HG03108 (cell line): Measurements from ENCODE around the gene AGAP1.

Experiments
- ATAC-seq: cut with Tn5 transposase; IDR thresholded peaks from one replicate; pipeline ENCODE4 v1.9.1; 2021; ENCODE audit warnings: moderate library complexity; ENCODE audit not compliant: unreplicated experiment

Gene AGAP1

DNA sequence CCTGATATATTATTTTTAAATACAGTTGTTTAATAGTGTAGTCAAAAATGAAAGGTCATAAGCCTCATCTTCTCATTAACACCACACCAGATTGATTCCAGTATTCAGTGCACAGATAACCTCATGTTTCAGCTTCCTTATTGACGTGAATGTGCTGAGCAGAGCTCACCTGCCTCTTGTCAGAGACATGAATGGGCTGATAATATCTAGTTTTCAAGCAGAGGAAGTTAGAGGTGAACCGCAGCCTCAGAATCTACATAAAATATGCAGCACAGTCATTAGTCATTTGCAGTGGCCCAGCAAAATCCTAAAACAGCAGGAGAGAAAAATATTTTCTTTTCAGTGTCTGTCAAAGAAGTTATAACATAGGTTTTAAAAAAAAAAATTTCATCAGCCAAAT is 458.1 kb downstream of the AGAP1 start:
- no peak for ATAC-seq

DNA sequence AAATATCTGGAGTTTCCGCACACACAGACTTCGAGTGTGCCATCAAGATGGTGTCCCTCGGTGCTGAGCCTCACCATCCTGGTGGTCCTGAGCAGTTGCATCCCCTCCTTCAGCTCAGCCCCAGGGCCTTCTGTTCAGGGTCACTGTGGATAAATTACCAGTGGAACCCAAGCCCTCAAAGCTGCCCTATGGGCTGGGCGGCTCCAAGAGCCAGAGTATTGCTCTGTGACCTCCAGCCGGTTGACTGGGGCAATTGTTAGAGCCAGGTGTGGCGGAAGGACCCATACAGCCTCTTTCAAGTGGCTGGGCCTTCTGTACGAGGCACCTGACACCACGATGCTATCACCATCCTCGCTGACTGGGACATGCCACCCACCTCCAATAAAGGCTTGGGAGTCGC is 458.9 kb downstream of the AGAP1 start:
- ATAC-seq = no peak

DNA sequence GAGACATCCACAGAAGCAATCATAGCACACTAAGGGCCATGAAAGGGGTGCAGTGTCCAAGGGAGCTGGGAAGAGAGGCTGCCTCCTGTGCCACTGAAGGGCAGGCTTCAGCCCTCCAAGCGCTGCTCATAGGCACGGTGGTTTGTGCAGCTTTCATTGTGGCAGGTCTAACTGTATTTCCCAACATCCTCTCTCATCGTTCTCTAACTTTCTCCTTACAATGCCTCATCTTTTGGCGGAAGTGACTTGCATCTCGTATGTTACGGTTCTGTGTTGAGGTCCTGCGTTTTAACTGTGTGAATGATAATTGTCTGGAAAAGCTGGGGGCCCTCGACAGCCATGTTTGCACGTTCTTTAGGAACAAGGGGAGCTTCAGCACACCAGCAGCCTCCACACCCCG is 460.4 kb downstream of the AGAP1 start:
- no peak for ATAC-seq

DNA sequence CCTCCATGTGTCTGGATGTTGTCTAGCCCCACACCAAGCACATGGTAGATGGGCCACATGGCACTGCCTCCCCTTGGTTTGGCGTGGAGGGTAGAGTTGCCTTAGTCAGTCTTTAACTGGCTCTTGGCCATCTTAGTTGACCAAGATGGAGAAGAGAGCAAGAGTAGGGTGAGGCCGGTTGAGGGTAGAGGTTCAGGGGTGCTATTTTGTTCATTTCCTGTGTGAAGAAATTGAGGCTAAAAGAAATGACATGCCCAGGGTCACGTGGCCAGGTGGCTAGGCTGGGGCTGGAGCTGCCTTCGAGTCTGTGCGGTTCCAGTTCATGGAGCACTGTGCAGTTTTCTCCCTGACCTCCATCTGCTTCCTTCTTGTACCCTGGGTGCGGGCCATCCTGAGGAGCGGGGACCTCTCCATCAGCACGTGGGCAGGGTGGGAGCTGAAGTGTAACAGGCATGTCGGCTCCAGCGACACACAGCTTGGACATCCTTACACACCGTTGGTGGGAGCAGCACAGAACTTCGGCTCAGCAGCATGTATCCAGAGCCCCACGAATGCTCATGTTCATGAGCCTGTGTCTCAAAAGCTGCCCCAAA is 461.1 kb downstream of the AGAP1 start:
- ATAC-seq = no peak

DNA sequence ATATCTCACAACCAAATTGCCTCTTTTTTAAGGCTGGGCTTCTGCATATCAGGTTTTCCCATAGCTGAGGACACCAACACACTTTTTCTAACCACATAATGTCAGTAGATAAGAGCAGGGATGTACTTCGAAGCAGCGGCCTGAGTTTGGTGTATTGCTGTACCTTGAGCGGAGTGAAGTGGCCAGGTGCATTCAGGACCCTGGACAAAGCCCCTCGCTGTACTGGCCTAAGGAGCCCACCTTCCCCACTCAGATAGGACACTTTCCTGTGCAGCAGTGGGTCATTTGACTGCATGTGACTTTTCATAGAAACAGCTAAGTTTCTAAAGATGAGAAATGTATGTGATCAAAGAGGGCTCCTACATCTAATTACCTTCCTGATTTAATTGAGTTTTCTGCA is 461.8 kb downstream of the AGAP1 start:
- no peak for ATAC-seq

DNA sequence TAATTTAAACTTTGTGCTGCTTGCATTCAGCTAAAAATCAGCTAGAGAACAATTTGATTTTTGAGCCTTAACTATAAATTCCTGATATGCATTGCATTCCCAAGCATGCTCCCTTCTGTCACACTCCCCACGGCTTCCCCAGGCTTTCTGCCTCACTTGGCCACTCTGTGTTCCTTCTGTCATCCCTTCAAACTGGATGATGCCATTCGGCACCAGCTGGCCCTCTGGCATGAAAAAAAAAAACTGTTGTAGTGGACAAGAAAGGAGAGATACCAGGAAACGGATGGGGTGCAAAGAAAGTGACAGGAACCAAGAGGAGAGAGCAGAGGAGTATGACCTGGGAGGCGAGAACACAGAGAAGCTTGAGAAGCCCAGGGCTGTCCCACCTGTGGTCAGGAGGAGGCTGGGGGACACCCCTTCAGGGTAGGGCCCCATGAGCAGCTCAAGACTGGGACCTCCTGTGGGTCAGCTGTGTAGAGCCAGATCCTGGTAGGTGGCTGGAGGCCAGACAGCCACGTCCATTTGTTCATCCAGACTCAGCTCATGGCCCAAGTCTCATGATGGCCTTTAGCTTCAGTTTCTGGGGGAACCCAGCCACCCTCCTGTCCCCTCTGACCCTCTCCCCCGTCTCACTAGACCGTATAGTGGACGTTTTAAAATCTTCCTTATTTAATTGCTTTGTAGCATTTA is 462.6 kb downstream of the AGAP1 start:
- no peak for ATAC-seq

DNA sequence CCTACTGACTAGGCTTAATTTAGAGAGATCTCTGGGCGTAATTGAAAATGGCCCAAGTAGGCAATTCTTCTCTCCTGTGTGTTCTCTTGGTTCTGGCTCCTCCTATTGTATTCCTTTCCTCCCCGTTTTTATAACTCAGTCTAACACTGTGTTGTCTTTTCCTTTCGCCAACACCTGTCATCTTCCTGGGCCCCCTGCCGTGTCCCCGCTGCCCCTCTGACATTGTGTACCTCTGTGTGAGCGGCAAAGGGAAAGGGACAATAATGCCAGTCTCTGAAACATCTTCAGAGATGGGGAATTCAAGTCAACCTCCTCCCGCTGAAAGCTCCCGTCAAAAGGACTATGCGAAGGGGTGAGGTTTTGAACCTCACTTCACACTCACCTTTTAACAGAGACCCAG is 463.4 kb downstream of the AGAP1 start:
- ATAC-seq = no peak

DNA sequence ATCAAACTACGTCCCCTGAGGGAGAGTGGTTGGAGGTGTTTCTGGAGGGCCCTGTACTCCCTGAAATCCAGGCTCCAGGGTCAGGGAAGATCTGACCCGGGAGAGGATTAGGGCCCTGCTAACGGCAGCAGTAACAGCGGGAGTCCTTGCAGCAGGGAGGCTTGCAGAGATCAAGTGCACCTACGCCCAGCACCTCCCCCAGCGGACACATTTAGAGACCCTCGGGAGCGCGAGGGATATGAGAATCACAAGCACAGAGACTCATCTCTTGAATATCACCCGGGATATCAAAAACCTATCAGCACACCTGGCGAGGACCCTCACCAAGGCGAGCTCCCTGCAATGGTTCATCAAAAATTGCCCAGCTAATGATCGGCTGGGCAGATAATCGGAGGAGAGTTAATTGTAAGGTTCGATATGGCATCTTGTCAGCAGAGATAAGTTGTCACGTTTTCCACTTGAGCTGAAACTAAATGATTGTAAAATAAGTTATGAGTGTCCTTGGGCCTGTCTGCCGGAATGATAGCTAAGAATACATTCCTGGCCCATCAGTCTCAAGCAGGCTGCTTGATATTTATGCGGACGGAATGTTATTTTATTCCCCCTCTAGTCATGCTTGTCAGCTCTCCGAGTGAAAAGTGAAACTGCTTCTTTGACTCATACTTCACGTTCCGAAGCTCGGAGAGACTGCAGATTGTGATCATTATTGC is 464.5 kb downstream of the AGAP1 start:
- no peak for ATAC-seq

DNA sequence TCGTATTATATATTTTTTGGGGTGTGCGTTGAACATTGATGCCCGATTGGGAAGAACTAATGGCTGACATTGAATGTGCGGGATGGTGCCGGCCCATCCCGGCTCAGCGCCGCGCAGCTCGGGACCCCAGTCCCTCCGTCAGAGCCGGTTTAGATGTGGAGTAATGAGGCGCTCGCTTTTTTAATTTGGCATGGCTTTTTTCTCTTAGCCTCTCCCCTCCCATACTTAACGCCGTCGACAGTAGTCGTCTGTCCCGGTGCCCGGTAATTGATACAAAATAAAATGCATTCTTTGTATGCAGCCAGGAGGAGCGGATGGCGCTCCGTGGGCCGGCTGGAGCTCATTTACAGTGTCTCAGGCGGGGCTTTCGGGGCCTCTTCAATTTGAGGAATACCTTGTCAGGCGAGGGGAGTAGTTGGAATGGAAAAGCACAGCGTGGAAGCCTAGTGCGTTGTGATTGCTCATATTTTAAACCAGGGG is 465.1 kb downstream of the AGAP1 start:
- ATAC-seq = no peak

DNA sequence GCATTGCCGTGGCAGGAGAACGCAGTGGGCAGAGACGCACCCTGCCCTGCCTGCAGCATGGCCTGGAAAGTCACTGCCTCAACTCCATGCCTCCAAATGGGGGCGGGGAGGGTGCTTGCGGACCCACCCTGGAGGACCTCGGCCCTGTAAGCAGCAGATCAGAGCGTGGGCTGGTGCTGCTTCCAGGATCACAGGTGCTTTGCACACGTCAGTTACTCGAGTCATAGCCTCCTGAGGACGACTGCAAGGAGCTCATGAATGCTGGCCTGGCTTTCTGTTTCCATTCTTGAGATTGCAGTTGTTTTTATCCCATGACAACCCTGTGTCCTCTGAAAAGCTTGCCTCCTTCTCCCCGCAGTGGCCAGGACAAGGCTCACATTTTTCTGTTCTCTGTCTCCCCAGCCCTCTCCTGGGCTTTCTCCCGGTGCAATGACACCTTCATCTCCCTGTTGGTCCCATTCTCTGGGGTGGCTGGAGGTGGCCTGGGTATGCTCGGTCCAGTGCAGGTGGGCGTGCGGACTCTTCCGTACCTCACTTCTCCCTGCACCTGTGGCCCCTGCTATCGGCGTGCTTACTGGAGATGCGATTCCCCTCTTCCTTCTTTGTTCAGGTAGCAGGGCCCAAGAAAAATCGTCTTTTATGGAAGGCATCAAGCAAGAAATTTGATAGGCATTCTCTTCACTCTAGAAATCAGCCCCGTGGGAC is 466.3 kb downstream of the AGAP1 start:
- no peak for ATAC-seq

DNA sequence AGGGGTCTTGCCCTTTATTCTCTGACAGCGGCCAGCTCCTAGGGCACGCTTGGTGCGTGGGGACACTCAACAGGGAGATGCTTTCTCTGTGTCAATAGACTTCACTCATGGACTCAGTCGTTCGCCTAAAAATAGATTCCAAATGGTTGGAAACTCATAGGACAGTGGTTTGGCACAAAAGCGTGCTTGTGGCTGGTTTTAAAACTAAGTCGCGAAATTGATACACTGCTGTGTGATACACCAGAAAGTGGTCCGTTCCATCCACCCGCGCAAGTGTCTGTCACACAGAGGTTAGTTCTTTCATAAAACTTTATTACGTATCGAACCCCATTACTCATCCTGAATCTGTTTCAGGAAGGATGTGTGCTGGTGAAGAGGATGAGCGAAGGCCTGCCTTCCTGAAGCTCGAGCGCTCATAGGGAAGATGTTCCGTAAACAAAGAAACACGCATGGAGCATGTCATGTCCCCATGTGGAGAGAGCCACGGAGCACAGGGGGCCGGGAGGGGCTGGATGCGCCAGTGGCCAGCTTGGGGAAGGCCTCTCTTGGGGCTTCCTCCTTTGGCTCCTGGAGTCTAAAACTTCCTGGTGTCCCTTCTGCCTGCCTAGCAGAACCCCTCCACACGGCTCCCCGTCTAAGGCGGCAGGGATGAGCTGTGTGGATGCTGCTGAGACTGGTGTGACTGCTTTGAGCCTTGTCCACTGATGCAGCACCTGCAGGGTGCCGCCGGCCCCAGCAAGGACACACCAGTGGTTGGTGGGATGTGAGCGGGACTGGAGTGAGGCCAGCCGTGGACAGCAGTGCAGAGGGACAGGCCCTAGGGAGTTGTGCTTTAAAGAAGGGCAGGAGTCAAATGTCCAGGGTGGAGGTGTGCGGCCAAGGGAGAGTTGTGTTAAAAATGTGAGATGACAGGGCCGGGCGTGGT is 467.1 kb downstream of the AGAP1 start:
- no peak for ATAC-seq

DNA sequence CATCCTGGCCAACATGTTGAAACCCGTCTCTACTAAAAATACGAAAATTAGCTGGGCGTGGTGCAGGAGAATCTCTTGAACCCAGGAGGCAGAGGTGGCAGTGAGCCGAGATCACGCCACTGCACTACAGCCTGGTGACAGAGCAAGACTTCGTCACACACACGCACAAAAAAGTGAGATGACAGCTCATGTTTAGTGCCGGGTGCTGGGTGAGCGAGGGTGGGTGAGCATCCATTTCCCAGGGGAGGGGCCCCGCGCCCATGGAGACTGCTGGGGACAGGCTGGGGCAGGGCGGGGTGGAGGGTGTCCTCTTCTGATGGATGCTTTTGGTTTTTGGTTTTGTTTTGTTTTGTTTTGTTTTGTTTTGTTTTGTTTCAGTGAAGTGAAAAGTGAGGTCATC is 467.9 kb downstream of the AGAP1 start:
- ATAC-seq = no peak

DNA sequence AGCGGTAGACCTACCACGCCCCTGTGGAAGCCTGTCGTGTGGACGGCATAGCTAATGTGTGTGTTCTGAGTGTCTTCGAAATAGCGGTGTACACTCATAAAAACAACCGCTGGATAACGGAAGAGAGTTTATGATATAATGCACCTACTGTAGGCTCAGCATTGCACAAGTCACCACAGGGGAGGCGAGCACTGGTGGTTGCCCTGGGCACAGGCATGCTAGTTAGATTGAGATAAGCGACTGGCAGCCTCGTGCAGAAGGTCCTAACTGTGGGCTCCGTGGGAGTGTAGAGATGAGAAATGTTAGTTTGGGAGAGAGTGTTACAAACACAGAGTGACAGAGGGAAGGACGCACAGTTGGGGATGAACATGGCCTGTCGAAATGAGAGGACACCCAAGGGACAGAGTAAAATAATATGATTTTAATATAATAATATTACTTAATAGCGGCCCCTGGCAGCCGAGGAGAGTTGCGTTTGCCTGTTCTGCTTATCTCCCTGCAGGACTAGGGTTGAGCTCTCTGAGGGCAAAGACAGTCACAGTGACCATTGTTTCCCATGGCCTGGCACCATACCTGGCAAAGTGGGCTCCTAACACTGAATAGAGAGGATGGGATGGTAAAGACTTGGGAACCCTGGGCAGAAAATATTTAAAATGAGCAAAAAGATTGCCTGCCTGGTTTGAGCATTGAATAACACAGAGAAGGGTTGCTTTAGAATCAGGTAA is 470.2 kb downstream of the AGAP1 start:
- no peak for ATAC-seq

DNA sequence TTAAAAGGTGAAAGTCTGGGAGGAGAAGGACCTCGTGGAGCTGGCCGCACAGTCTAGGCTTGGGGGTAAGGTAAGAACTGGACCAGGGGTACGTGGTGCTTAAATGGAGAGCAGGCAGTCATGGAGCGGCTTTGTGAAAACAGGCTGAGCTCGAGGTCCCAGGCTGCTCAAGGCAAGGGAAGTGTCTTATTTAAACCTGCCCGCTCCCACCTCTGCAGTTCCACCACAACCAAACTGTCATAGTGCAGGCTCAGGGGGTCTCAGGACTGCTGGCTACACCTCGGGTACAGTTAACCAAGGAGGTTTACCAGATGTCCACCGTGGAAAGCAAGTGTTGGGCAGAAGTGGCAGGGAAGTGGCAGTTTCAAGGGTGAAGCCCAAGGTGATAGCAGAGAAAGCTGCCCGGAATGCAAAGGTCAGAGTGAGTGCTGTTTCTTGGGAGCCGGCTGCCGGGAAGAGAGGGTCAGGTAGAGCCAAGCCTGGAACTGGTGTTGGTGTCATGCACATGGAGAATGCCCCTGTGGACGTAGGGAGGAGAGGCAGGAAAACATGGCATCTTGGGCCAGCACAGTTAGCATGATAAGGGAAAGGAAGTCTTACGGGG is 471.0 kb downstream of the AGAP1 start:
- ATAC-seq = no peak

DNA sequence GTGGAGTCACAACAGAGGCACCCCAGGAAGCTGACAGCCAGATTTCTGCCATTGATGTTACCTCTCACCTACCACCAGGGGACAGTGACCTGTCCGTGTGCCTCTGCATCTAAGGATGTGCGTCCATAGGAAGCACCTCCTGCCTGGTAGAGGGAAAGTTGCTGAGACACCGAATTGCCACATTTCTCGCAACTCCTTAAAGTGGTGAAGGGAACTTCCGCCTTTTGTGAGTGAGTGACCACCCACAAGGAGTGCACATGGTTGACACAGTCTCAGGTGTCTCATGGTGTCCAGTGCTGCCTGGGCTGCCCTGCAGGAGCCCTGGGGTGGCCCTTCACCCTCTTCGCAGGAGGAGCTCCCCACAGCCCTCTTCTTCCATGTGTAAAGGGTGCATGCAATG is 472.6 kb downstream of the AGAP1 start:
- no peak for ATAC-seq

DNA sequence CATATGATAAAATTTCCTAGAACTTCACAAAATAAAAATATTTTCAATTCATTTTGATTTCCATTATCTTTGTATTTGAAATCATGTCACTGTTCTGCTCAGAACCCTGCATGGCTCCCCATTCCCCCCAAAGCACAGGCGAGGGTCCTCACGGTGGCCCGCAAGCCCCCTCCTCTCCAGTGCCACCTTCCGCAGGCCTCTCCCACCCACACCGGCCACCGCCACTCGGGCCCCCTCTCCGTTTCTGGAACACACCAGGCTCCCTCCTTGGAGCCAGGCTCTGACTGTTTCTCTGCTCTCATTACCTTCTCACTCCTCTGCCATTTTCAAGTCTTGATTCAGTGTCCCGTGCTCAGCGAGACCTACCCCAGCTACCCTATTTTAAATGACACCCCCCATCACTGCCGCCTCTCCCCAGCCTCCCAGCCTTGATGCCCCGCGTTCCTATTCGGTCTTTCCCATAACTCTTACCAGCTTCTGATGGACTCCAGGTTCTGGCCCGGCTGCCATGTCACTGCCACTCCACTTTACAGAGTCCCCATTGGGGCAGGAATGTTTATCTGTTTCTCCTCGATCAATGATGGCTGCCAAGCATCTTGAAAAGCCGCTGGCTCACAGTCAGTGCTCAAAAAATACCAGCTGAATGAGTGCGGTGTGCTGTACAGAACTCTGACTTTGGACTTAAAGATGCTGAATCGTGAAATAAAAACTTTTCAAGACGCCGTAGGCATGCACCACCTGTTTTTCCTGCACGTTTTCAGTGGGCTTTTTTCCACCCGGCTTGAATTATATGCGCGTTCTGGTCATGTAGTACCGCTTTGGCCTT is 473.3 kb downstream of the AGAP1 start:
- no peak for ATAC-seq

DNA sequence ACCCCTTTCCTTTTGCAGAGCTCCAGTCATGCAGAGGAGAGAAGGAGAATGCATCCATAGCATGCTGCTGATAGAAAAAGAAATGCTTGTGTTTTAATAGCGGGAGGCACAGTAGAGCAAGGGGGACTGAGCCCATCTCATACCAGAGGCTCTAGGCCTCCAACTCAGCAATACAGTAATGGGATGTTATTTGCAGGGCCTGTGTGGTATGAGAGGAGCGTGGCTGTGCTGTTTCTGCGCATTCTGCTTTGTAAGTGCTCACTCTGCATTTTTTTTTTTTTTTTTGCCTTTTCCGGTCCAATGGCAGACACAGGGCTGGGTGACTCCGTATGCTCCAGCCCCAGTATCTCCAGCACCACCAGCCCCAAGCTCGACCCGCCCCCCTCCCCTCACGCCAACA is 474.3 kb downstream of the AGAP1 start:
- ATAC-seq = no peak

DNA sequence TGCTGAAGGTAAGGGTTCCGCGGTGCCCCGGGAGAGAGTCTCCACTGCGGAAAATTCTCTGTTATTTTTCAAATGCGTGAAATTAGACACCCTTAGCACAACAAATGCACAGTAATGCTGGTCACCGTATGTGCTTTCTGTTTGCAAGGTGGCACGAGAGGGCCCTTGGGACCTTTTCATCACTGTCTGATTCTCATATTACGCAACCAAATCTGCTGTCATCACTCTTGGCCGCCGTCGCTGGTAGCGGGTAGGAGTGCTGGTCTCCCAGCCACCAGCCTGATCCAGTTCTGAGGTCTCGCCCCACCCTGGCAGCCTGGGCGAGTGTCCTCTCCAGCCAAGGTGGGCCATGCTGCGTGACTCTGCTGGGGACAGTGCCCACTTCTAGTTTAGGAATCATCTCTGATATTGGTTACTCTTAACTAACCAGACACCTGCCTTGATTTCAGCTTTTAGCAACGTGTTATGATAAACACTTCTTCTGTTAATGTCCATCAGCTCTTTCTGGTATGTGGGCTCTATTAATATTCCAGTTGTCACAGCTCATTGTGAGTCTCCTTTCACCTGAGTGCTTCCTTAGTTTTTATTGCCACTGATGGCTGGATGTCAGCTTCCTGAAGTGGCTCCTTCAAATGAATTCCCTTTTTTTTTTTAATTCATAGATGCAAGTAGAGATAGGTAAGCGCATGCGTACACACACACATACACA is 474.9 kb downstream of the AGAP1 start:
- ATAC-seq = no peak
